Measurements from ENCODE around the gene ANGPTL2.

DNA sequence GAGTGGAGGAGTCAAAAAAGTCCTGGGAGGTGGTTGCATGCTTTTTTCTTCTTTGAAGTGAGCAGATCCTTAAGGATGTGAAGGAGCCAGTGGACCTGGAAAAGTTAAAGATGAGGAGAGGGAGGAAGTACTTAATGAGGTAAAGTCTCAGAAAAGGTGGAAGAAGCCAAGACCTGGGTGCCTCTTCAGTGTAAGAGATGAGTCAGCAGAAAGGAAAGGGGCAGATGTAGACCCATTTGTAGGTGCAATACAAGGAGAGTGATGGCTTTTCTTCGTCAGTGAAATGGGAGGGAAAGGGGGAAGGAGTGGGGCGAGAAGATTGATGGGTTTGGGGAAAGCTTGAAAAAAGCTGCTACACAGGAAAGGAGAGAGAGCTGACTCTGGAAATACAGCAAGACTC is 82.9 kb downstream of the ANGPTL2 start:
- TF ChIP-seq, protein P1, sequence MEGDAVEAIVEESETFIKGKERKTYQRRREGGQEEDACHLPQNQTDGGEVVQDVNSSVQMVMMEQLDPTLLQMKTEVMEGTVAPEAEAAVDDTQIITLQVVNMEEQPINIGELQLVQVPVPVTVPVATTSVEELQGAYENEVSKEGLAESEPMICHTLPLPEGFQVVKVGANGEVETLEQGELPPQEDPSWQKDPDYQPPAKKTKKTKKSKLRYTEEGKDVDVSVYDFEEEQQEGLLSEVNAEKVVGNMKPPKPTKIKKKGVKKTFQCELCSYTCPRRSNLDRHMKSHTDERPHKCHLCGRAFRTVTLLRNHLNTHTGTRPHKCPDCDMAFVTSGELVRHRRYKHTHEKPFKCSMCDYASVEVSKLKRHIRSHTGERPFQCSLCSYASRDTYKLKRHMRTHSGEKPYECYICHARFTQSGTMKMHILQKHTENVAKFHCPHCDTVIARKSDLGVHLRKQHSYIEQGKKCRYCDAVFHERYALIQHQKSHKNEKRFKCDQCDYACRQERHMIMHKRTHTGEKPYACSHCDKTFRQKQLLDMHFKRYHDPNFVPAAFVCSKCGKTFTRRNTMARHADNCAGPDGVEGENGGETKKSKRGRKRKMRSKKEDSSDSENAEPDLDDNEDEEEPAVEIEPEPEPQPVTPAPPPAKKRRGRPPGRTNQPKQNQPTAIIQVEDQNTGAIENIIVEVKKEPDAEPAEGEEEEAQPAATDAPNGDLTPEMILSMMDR (IDR thresholded peaks at IDR 0.05; ENCODE audit: insufficient read depth, low read depth, low read length) = no peak
- TF ChIP-seq EZH2 (IDR thresholded peaks at IDR 0.05; ENCODE audit: insufficient read depth, low read length) = no peak

Measured in astrocyte (in vitro differentiated cells and primary cell).